ENCODE data around the gene RAD51B. TPM values are rescaled to one million over a fixed set of nuclear protein-coding genes. Genes with fewer than 3 reads are reported as not detected.

Gene RAD51B
- total and polyA plus RNA-seq, 2 experiments from 2014 or later: 10.1 to 18.0 TPM

DNA sequence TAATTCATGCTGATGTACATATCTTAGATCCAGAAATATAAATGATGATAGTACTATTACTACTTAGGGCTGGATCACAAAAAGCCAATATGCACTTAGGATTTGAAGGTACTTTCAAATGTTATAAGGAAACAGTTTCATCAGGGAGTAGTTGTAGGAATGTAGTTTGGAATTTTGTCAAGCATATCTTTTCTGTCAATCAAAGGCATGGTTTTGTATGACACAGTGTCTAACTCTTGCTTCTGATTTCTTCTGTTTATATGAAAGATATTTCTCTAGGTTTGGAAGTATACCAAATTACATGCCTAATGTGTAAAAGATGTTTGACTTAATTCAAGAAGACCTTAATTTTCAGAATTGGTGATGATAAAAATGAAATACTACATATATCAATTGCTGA is 135.7 kb downstream of the RAD51B start:
- peaks cover 5% of the 10 kb centered on the region for H3K4me1 ChIP-seq (ENCODE audit: insufficient read depth)
- TF ChIP-seq EZH2phosphoT487 (IDR thresholded peaks at IDR 0.05; ENCODE audit: low read depth, severe bottlenecking, unreplicated experiment) (no peak), EZH2 (IDR thresholded peaks at IDR 0.05; ENCODE audit: borderline replicate concordance) (no peak)
- TF ChIP-seq, protein P1, sequence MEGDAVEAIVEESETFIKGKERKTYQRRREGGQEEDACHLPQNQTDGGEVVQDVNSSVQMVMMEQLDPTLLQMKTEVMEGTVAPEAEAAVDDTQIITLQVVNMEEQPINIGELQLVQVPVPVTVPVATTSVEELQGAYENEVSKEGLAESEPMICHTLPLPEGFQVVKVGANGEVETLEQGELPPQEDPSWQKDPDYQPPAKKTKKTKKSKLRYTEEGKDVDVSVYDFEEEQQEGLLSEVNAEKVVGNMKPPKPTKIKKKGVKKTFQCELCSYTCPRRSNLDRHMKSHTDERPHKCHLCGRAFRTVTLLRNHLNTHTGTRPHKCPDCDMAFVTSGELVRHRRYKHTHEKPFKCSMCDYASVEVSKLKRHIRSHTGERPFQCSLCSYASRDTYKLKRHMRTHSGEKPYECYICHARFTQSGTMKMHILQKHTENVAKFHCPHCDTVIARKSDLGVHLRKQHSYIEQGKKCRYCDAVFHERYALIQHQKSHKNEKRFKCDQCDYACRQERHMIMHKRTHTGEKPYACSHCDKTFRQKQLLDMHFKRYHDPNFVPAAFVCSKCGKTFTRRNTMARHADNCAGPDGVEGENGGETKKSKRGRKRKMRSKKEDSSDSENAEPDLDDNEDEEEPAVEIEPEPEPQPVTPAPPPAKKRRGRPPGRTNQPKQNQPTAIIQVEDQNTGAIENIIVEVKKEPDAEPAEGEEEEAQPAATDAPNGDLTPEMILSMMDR (IDR thresholded peaks at IDR 0.05; ENCODE audit: poor library complexity): no peak
- no peaks in the 10 kb centered on the region for H3K9me2 ChIP-seq (replicated peaks; ENCODE audit: insufficient read depth)
- no peaks in the 10 kb centered on the region for H3K9me3 ChIP-seq (ENCODE audit: low read depth)
- no peak overlapping the region for H3K4me3 ChIP-seq
- H2AFZ ChIP-seq: no peak overlapping the region
- no peaks in the 10 kb centered on the region for H3K79me2 ChIP-seq
- no peaks in the 10 kb centered on the region for H4K20me1 ChIP-seq (ENCODE audit: insufficient read depth, poor library complexity, severe bottlenecking)
- no peaks in the 10 kb centered on the region for H3K27me3 ChIP-seq
- no peak for DNase-seq (ENCODE audit: low spot score)
- no peaks in the 10 kb centered on the region for H3K36me3 ChIP-seq (replicated peaks; ENCODE audit: insufficient read depth, low read depth)
- H3K27ac ChIP-seq: no peak overlapping the region
- H3K4me2 ChIP-seq: no peak overlapping the region

DNA sequence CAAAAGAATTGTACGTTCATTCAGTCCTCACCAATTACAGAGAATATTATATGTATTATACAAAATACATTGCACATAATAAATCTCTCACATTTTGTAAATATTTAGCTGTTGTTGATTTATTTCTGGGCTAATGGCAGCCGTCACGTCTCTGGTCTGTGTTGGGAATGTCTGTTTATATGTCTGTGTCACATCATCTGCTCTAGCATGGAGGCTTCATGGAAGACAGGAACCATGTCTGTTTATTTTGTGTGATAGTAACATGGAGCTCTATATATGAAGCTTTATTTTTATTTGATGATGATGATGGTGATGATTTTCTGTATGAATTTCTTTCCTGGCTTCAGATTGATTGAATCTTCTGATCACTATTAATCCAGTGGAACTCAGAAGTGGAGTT is 138.4 kb downstream of the RAD51B start:
- no peaks in the 10 kb centered on the region for H3K79me2 ChIP-seq
- H3K27me3 ChIP-seq: no peaks in the 10 kb centered on the region
- TF ChIP-seq EZH2phosphoT487 (IDR thresholded peaks at IDR 0.05; ENCODE audit: low read depth, severe bottlenecking, unreplicated experiment) (no peak), EZH2 (IDR thresholded peaks at IDR 0.05; ENCODE audit: borderline replicate concordance) (no peak)
- TF ChIP-seq, protein P1 (IDR thresholded peaks at IDR 0.05; ENCODE audit: poor library complexity): no peak
- H3K9me3 ChIP-seq (ENCODE audit: low read depth): no peaks in the 10 kb centered on the region
- peaks cover 12% of the 10 kb centered on the region for H3K4me1 ChIP-seq (ENCODE audit: insufficient read depth)
- no peak overlapping the region for H3K4me2 ChIP-seq
- no peak overlapping the region for H3K4me3 ChIP-seq
- 37% methylated on average over 3 of the region's 3 CpGs for WGBS (ENCODE audit: low lambda C conversion rate, missing lambda C conversion rate)
- peak overlapping the region; percentile 49 for H3K27ac ChIP-seq
- no peak overlapping the region for H2AFZ ChIP-seq
- H3K36me3 ChIP-seq (replicated peaks; ENCODE audit: insufficient read depth, low read depth): no peaks in the 10 kb centered on the region
- no peak for DNase-seq (ENCODE audit: low spot score)
- H3K9me2 ChIP-seq (replicated peaks; ENCODE audit: insufficient read depth): no peaks in the 10 kb centered on the region
- no peaks in the 10 kb centered on the region for H4K20me1 ChIP-seq (ENCODE audit: insufficient read depth, poor library complexity, severe bottlenecking)

DNA sequence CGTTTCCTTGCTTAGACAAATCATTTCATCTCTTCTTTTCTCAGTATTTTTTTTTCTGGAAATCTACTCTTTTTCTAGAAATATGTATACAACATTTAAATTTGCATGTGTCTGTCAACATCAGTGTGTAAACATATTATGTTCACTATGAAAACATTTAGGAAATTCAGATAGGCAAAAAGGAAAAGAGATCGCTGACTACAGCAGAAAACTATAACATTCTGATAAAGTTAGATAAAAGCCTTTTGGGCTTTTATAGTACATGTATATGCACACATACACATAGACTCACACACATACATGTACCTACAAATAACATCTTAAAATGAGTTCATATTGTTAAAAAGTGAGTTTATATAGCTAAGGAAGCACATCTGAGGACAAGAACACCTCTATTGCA is 142.1 kb downstream of the RAD51B start:
- no peak overlapping the region for H3K4me2 ChIP-seq
- no peak for DNase-seq (ENCODE audit: low spot score)
- no peaks in the 10 kb centered on the region for H3K36me3 ChIP-seq (replicated peaks; ENCODE audit: insufficient read depth, low read depth)
- WGBS (ENCODE audit: low lambda C conversion rate, missing lambda C conversion rate): 73% methylated on average over 2 of the region's 2 CpGs
- H4K20me1 ChIP-seq (ENCODE audit: insufficient read depth, poor library complexity, severe bottlenecking): no peaks in the 10 kb centered on the region
- H3K79me2 ChIP-seq: no peaks in the 10 kb centered on the region
- peak overlapping the region; percentile 84 for H3K27ac ChIP-seq
- H3K4me1 ChIP-seq (ENCODE audit: insufficient read depth): peaks cover 48% of the 10 kb centered on the region
- no peak overlapping the region for H3K4me3 ChIP-seq
- no peak for TF ChIP-seq EZH2 (IDR thresholded peaks at IDR 0.05; ENCODE audit: borderline replicate concordance)
- TF ChIP-seq, protein P1 (IDR thresholded peaks at IDR 0.05; ENCODE audit: poor library complexity): no peak
- no peak for TF ChIP-seq EZH2phosphoT487 (IDR thresholded peaks at IDR 0.05; ENCODE audit: low read depth, severe bottlenecking, unreplicated experiment)
- no peaks in the 10 kb centered on the region for H3K9me3 ChIP-seq (ENCODE audit: low read depth)
- H2AFZ ChIP-seq: no peak overlapping the region
- no peaks in the 10 kb centered on the region for H3K9me2 ChIP-seq (replicated peaks; ENCODE audit: insufficient read depth)
- no peaks in the 10 kb centered on the region for H3K27me3 ChIP-seq

DNA sequence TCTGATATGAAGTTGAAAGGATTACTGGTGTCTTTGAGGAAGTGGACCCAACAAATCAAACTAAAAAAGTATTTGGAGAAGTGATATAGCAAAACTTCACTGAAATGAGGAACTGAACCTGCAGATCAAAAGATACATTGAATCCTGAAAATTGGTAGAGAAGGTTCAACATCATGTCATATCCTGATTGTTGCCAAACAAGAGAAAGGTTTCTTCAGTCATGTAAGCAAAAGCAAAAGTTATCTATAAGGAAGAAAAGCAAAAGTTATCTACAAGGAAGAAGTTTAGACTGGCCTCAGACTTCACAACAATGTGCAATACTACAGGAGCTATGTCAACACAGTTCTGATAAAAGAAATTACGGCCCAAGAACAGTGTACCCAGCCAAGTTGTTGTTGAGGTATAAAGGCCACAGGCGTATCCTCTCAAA is 142.7 kb downstream of the RAD51B start:
- peak; percentile 31 for DNase-seq (ENCODE audit: low spot score)
- Histone ChIP-seq H2AFZ (no peak overlapping the region), H3K27me3 (no peaks in the 10 kb centered on the region), H3K36me3 (replicated peaks; ENCODE audit: insufficient read depth, low read depth) (no peaks in the 10 kb centered on the region), H3K9me2 (replicated peaks; ENCODE audit: insufficient read depth) (no peaks in the 10 kb centered on the region), H4K20me1 (ENCODE audit: insufficient read depth, poor library complexity, severe bottlenecking) (no peaks in the 10 kb centered on the region), H3K4me3 (no peak overlapping the region), H3K27ac (peak overlapping the region; percentile 84), H3K4me2 (peak overlapping the region; percentile 50), H3K79me2 (no peaks in the 10 kb centered on the region), H3K9me3 (ENCODE audit: low read depth) (no peaks in the 10 kb centered on the region), H3K4me1 (ENCODE audit: insufficient read depth) (peaks cover 48% of the 10 kb centered on the region)
- 41% methylated on average over 2 of the region's 2 CpGs for WGBS (ENCODE audit: low lambda C conversion rate, missing lambda C conversion rate)
- TF ChIP-seq EZH2phosphoT487 (IDR thresholded peaks at IDR 0.05; ENCODE audit: low read depth, severe bottlenecking, unreplicated experiment) (peak; percentile 52), EZH2 (IDR thresholded peaks at IDR 0.05; ENCODE audit: borderline replicate concordance) (no peak)
- TF ChIP-seq, protein P1 (IDR thresholded peaks at IDR 0.05; ENCODE audit: poor library complexity): no peak

Measured in hepatocyte (in vitro differentiated cells).